ENCODE data around the gene ZC3H4.
"Not testable (repeated sequence)": the region's sequence is repeated elsewhere in the genome, so short reads cannot be mapped to it uniquely, and the experiment has no call there.

ZC3H4 gene

GRCh38 chr19:47056411-47056810 lies 57.2 kb downstream of the ZC3H4 start:
- no peak overlapping the region for H3K27ac ChIP-seq
- TF ChIP-seq CTCF (conservative IDR thresholded peaks at IDR 0.05; ENCODE audit: low read depth), result no peak
- CTCF ChIA-PET, result interaction anchor here (0.7 kb wide), 1 partner anchor 160 kb away, joined by 3 read pairs; no protein-coding TSS in a partner anchor
- POLR2A ChIA-PET (ENCODE audit: low non-redundant PET), result no interaction called here
- DNase-seq (ENCODE audit: low spot score), result no peak

GRCh38 chr19:47050562-47050961 lies 63.0 kb downstream of the ZC3H4 start:
- H3K27ac ChIP-seq; CTCF ChIA-PET; DNase-seq (ENCODE audit: low spot score); POLR2A ChIA-PET (ENCODE audit: low non-redundant PET): not testable (repeated sequence)

- peak overlapping the region; percentile 77 for H3K27ac ChIP-seq
- TF ChIP-seq CTCF (conservative IDR thresholded peaks at IDR 0.05; ENCODE audit: low read depth), result no peak
- ChIA-PET CTCF (no interaction called here), POLR2A (ENCODE audit: low non-redundant PET) (interaction anchor here (1.0 kb wide), 1 partner anchor 64 kb away, joined by 3 read pairs; the partner anchor contains the start of gene ZC3H4)
- no peak for DNase-seq (ENCODE audit: low spot score)
Observed at GRCh38 chr19:47049307-47049700, 64.3 kb downstream of the ZC3H4 start.

GRCh38 chr19:47047763-47048405 lies 65.7 kb downstream of the ZC3H4 start:
- POLR2A ChIA-PET (ENCODE audit: low non-redundant PET), result no interaction called here

GRCh38 chr19:47047272-47047762 lies 66.3 kb downstream of the ZC3H4 start:
- no peak for TF ChIP-seq CTCF (conservative IDR thresholded peaks at IDR 0.05; ENCODE audit: low read depth)
- DNase-seq (ENCODE audit: low spot score), result no peak
- CTCF ChIA-PET, result interaction anchor here (0.6 kb wide), 1 partner anchor 207 kb away, joined by 7 read pairs; no protein-coding TSS in a partner anchor
- POLR2A ChIA-PET (ENCODE audit: low non-redundant PET), result no interaction called here
- peak overlapping the region; percentile 77 for H3K27ac ChIP-seq

More at GRCh38 chr19:47047763-47048405, 65.7 kb downstream of the ZC3H4 start:
- TF ChIP-seq CTCF (conservative IDR thresholded peaks at IDR 0.05; ENCODE audit: low read depth), result no peak
- DNase-seq (ENCODE audit: low spot score), result peak; percentile 97
- CTCF ChIA-PET, result interaction anchor here (0.6 kb wide), 2 partner anchors 32 to 207 kb away, joined by 3 to 7 read pairs; no protein-coding TSS in a partner anchor
- peak overlapping the region; percentile 77 for H3K27ac ChIP-seq

GRCh38 chr19:47045867-47046470 lies 67.6 kb downstream of the ZC3H4 start:
- H3K27ac ChIP-seq, result no peak overlapping the region
- ChIA-PET POLR2A (ENCODE audit: low non-redundant PET) (no interaction called here), CTCF (no interaction called here)
- no peak for TF ChIP-seq CTCF (conservative IDR thresholded peaks at IDR 0.05; ENCODE audit: low read depth)
- DNase-seq (ENCODE audit: low spot score), result no peak
